Hematopoietic multipotent progenitor cell treated with erythropoietin and hydrocortisone succinate and interleukin-3 and kit ligand, for 17 days (in vitro differentiated cells): ENCODE data around the gene DNAJB6.

ENCODE experiments used
- DNase-seq: peaks from one replicate; pipeline ENCODE4 v3.0.0-alpha.2; 2015; ENCODE audit warnings: low spot score

Gene DNAJB6

GRCh38 chr7:157409753-157410727, 73.2 kb downstream of the DNAJB6 start:
- DNase-seq = no peak

DNA sequence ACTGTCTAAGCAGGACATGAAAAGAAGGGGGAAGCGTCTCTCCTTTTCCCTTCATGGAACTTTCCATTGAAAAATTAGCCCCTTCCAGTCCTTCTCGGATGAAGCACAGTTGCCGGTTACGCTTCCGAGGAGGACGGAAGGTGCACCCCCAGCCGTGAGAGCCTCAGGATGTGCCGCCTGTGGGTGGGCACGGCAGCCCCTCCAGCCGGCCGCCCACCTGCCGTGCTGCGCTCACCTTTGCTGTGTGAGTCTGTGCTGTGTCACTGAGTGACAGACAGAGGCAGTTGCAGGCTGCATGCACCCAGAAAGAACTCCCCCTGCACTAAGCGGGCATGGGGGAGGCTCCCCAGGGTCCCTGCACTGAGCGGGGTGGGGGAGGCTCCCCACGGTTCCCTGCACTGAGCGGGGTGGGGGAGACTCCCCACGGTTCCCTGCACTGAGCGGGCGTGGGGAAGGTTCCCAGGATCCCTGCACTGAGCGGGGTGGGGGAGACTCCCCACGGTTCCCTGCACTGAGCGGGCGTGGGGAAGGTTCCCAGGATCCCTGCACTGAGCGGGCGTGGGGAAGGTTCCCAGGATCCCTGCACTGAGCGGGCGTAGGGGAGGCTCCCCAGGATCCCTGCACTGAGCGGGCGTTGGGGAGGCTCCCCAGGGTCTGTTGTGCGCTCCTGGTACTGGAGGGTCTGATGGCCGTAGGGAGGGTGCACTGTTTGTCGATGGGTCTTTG, 74.2 kb downstream of the DNAJB6 start:
- DNase-seq = no peak

DNA sequence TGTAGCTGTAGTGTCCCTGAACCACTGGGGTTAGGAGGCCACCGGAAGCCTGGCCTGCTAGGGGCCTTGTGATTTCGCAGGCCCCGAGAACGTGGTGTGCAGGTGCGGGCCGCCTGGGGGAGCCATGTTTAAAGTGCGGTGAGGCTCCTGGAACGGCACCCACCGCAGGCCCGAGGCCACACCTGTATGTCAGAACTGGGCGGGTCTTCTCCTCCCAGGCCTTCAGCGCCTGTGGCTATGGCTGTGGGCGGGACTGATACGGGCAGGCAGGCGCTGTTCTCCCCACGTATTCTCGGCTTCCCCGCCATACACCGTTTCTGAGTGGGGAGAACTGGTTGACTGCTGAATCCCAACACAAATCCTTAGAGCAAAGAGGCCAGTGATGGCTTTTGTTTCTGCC, 74.8 kb downstream of the DNAJB6 start:
- DNase-seq = no peak

DNA sequence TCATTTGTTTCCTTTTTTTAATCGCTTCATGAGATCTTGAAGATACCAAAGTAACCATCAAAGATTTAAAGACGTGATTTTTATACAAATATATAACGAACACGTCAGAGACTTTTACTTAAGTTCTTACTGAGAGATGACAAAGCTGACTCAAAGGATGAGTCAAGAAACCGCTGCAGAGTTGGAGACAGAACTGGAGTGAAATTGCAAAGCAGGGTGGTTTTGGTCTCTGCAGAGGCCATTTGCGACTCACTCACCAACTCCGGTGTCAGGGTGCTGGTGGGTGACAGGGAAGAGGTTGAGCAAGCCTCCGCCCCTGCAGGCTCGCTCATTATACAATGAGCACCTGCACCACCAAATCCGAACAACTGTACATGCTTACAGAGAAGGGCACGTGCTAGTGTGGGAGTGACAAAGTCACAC, 75.2 kb downstream of the DNAJB6 start:
- DNase-seq = no peak

GRCh38 chr7:157412491-157413180, 75.8 kb downstream of the DNAJB6 start:
- DNase-seq = no peak

- DNase-seq = no peak
These were observed 77.3 kb downstream of the DNAJB6 start for GRCh38 chr7:157413881-157414701.

DNA sequence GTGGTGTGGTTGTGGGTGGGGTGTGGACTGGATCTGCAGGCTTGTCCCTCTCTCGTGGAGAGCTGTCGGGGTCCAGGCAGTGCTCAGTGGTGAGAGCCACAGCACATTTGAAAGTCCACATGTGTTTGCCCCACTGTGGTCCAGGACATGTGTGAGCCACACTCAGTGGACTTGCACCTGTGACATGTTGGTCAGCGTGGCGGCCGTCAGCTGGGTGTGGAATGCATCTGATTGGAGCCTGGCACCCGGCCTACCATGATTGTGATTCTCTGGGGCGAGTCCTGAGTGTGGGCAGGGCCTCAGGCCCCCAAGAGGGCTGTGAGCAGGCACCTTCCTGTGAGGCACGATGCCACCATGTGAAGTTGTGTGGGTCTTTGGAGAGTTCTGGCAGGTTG, 77.9 kb downstream of the DNAJB6 start:
- no peak for DNase-seq

GRCh38 chr7:157415486-157415885, 78.7 kb downstream of the DNAJB6 start:
- DNase-seq = no peak

DNA sequence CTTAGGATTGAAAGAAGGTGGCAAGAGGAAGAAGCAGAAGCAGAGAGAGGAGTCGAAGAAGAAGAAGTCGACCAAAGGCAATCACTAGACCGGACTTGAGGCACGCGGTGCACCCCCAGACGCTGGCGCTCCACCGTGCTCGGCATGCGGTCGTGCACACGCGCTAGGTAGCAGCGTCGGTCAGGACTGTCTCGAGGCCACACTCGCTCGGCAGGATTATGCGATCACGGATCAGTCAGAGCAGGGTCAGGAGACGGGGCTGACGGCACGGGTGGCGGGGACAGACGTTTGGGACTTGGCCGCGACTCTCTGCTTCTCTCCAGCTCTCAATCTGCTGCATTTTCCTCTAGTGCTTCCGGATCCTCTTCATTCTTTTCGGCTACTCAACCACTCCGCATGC, 79.2 kb downstream of the DNAJB6 start:
- no peak for DNase-seq

- peak; percentile 86 for DNase-seq
These were observed 81.6 kb downstream of the DNAJB6 start for GRCh38 chr7:157418204-157419034.

GRCh38 chr7:157419035-157419293, 82.2 kb downstream of the DNAJB6 start:
- no peak for DNase-seq

DNA sequence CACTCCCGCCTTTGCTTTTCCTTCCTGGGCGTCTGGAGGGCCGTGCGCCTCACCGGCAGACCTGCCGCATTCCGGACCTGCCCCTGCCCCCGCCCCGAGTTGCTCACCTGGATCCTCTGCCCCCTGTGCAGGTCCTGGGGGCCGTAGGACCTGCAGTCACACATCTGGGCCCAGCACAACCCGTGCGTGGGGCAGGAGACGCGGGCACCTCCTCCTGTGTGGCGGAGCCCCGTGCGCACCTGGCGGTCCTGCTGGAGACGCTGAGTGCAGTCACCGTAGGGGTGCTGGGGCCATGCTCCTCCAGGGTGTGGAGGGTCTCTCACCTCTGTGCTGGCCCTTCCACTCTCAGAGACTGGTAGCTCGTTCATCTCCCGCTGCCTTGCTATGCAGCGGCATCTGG, 85.5 kb downstream of the DNAJB6 start:
- no peak for DNase-seq

- no peak for DNase-seq
These were observed 86.5 kb downstream of the DNAJB6 start for GRCh38 chr7:157423348-157423747.

DNA sequence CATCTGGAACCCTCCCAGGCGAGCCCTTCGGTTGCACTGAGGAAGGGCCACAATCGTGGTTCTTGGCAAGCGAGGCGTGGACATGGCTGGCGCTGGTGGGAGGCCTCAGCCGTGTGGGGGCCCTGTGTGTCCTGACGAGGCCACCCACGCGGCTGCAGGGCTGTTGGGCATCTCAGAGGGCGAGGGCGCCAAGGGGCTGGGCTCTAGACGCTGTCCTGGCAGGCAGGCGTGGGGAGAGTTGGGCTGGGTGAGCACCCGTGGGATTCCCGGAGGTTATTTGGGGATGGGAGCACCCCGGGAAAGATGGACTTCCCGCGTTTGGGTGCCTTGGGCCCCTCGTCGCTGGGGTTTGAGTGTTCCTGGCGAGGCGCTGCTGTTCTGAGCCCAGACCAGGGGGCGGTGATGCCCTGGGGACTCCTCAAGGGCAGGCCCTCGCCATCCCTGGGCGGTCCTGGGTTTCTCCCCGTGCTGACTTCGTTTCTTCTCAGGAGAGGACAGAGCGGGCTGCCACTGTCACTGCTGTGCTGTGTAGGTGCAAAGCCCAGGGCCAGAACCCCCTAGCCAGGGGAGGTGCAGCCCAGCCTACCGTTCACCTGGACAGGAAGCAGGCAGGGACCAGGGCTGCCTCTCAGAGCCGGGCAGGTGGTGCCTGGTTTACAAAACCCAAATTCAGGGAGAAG, 87.2 kb downstream of the DNAJB6 start:
- DNase-seq = no peak

GRCh38 chr7:157425137-157425731, 88.4 kb downstream of the DNAJB6 start:
- DNase-seq = no peak

- no peak for DNase-seq
These were observed 89.0 kb downstream of the DNAJB6 start for GRCh38 chr7:157425761-157426160.

DNA sequence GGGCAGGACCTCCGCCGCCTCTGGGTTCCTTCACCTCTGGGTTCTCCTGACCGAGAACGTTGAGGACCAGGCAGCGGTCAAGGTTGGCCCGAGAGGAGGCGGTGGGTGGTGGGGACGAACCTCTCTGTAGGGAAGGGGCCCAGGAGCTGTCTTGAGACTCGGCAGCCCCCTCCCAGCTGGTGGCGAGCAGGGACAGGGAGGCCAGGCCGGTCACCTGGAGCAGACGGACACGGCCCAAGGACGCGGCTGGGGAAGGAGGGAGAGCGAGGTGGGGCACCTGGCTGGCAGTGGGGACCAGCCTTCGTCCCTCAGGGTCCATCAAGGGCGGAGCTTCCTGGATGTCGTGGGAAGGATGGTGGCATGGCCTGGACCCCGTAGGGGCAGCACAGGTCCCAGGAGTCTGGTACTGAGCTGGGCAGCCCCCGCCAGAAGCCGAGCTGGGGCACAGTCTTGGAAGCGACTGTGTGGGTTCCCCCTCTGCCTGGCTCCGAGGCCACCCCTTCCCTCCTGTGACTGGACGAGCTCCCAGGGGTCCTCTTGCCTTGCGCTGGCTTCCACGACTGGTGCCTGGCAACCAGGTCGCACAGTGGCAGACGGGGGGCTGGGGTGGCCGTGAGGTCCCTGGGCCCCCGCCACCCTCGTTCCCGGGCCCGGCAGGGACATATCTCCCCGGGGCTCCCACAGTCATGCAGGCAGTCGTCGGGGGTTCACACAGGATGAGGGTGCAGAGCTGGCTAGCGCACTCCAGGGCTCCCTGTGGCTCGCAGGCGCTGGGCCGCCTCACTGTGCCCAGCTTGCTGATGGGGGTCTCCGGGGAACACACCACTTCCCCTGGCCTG, 89.9 kb downstream of the DNAJB6 start:
- no peak for DNase-seq

- no peak for DNase-seq
These were observed 91.2 kb downstream of the DNAJB6 start for GRCh38 chr7:157427811-157428553.
